Activated T-cell treated with anti-CD3 and anti-CD28 coated beads, Interleukin-2, amount 50 U/mL, for 24 hours (primary cell): ENCODE results near the gene DTHD1.
A peak's percentile ranks its signal among the peaks of the same experiment; 100 is the strongest.

Experiments used
- DNase-seq: peaks from one replicate; pipeline ENCODE4 v3.0.0-alpha.2; 2020
- H3K27ac Mint-ChIP-seq: 2 replicates; pipeline ENCODE4 v1.8.0; 2020; ENCODE audit warnings: mild to moderate bottlenecking, mixed read lengths
- H3K27me3 Mint-ChIP-seq: 2 replicates; pipeline ENCODE4 v1.8.0; 2020; ENCODE audit warnings: mixed read lengths
- H3K36me3 Mint-ChIP-seq: 2 replicates; pipeline ENCODE4 v1.8.0; 2020; ENCODE audit warnings: low read depth, mixed read lengths
- H3K4me1 Mint-ChIP-seq: 2 replicates; pipeline ENCODE4 v1.8.0; 2020; ENCODE audit warnings: low read depth, mixed read lengths
- H3K4me3 Mint-ChIP-seq: 2 replicates; pipeline ENCODE4 v1.8.0; 2020; ENCODE audit warnings: mild to moderate bottlenecking, moderate library complexity, mixed read lengths
- H3K9me3 Mint-ChIP-seq: 2 replicates; pipeline ENCODE4 v1.8.0; 2020; ENCODE audit warnings: mixed read lengths

DTHD1 gene

DNA sequence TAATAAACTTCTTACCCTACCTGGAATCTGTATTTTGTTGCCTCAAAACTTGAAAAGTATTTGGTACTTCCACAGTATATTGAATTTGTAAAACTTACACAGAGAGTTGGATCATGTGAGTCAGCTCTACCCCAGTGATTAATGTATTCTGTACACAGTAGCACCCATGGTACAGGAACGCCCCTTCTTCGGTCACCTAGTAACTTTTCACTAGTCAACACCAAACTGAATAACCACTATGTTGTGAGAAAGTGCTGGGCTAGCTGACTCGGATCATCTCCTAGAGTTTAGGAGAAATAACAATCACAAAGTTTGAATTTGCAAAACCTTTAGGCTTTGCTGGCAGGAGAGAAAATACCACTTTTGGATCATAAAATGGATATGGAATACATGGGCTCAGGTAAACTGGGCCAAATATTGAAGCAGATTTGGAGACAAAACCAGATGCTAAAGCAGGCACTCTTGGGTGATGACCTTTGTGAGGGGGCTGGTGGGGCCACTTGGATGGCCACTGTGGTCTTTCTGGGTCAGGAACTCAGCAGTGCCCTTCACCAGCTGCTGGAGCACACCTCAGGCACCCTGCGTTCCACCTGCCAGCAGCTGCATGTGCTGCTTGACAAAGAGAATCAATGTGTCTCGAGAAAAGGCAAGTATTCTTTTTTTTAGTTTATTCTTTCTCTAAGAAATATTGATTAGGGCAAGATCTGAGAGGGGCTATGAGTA lies at the start of gene DTHD1:
DTHD1 (plus strand) TSS at position 233 of the 723 bp plus-strand sequence; CDS start at position 376, 143 bp downstream.
- Mint-ChIP-seq H3K36me3 (no peaks in the 10 kb centered on the region), H3K4me1 (peaks cover 78% of the 10 kb centered on the region)

DNA sequence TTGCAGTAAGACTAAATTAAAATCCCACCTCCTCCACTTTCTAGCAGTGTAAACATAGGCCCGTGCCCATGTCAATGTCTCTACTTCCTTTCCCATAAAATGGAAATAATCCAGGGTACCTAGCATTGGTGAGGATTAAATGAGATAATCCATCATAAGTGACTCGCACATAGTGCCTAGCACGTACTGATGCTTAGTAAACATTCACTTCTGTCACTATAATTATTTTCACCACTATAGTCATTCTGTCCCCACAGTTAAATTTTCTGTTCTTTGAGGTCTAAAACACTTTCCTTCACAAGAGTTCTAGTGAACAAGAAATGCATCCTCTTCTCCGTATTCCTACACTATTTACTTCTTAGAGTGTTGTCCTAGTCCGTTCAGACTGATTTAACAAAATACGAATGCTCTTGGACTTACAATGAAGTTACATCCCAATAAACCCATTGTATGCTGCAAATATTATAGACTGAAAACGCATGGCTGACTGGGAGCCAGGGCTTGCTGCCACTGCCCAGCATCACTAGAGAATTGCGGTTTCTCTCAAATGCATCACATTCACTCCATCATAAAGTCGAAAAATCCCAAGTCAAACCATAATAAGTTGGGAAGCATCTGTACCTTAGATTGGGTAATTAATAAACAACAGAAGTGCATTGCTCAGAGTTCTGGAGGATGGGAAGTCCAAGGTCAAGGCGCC lies 47.7 kb upstream of the DTHD1 start:
- DNase-seq: no peak
- Mint-ChIP-seq H3K27me3 (no peaks in the 10 kb centered on the region), H3K4me1 (peaks cover 89% of the 10 kb centered on the region), H3K36me3 (peaks cover 73% of the 10 kb centered on the region), H3K4me3 (no peak overlapping the region), H3K27ac (peak overlapping the region; percentile 66), H3K9me3 (peaks cover 23% of the 10 kb centered on the region)

More for the DNA sequence above, at the start of gene DTHD1:
- Mint-ChIP-seq H3K27me3 (no peaks in the 10 kb centered on the region), H3K4me3 (peak within 1 kb of the TSS; percentile 48), H3K9me3 (peaks cover 3% of the 10 kb centered on the region), H3K27ac (peak within 1 kb of the TSS; percentile 78)
- no peak for DNase-seq

DNA sequence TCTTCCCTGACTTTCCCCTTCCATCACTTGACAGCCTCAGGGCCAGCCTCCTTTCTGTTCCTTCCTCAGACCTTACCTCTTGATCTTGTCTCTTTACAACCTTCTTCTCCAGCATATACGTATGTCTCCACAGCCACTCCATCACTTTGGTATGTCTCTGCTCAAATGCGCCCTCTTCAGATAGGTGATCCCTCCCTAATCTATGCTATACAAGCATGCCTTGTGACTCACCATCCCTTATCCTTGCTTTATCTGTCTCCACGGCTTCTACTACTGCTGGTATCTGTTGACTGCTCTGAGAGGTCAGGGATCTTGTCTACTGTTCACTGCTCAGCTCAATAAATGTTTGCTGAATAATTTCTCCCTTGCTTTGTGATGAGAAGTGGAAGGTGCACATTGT lies 46.1 kb upstream of the DTHD1 start:
- Mint-ChIP-seq H3K9me3 (peaks cover 23% of the 10 kb centered on the region), H3K4me3 (no peak overlapping the region), H3K27me3 (no peaks in the 10 kb centered on the region), H3K27ac (peak overlapping the region; percentile 2), H3K4me1 (peaks cover 87% of the 10 kb centered on the region), H3K36me3 (peaks cover 78% of the 10 kb centered on the region)
- DNase-seq: no peak

DNA sequence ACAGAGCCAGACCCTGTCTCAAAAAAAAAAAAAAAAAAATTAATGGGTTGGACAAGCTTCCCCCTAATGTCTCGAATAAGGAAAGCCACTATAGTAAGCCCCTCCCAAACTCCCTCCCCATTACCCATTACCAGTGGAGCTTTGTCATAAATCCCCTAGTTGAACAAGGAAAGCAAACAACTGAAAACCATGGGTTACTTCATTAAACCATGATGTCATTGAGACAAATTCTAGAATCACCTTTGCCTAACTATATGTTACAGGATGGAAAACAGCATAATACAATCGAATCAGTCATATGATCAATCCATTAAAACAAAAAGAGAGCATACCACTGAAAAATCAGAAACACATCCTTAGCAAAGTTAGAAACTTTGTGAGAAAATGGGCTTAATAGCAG lies 45.3 kb upstream of the DTHD1 start:
- H3K27ac Mint-ChIP-seq: no peak overlapping the region

DNA sequence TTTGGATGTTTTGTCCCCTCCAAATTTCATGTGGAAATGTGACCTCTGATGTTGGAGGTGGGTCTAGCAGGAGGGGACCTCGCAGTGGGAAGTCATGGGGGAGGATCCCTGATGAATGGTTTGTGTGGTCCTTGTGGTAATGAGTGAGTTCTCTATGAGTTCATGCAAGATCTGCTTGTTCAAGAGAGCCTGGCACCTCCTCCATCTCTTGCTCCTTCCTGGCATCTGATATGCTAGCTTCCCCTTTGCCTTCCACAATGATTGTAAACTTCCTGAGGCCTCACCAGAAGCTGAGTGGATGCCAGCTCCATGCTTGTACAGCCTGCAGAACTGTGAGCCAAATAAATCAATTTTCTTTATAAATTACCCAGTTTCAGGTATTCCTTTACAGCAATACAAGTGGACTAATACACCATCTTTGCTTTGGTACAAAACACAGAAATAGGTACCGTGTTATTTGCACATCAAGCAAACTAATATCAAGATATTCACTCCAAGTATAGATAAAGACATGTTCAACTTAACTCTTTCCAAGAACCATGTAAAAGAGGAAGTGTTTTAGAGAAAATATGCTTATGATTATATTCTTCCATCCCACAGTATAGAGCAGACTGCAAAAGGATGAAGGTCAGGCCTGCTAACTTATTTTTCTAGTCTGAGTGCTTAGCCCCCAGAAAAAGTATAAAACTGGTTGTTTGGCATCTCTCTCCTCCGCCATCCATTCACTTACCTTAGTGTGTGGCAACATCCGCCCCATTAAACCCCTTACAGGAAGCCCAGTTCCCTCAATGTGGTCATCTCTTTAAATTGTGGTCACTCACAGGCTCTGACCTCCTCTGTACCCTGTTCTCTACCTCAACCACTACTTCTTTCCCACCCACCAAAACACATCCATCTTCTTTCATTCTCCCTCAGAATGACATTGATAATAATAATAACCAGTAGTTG lies 43.8 kb upstream of the DTHD1 start:
- Mint-ChIP-seq H3K27me3 (no peaks in the 10 kb centered on the region), H3K27ac (peak overlapping the region; percentile 28), H3K9me3 (peaks cover 23% of the 10 kb centered on the region), H3K36me3 (peaks cover 84% of the 10 kb centered on the region), H3K4me3 (no peak overlapping the region), H3K4me1 (peaks cover 86% of the 10 kb centered on the region)
- DNase-seq: no peak

More for the DNA sequence above, 45.3 kb upstream of the DTHD1 start:
- no peaks in the 10 kb centered on the region for H3K27me3 Mint-ChIP-seq
- no peak for DNase-seq
- no peak overlapping the region for H3K4me3 Mint-ChIP-seq
- H3K36me3 Mint-ChIP-seq: peaks cover 81% of the 10 kb centered on the region
- H3K9me3 Mint-ChIP-seq: peaks cover 23% of the 10 kb centered on the region
- peaks cover 87% of the 10 kb centered on the region for H3K4me1 Mint-ChIP-seq

DNA sequence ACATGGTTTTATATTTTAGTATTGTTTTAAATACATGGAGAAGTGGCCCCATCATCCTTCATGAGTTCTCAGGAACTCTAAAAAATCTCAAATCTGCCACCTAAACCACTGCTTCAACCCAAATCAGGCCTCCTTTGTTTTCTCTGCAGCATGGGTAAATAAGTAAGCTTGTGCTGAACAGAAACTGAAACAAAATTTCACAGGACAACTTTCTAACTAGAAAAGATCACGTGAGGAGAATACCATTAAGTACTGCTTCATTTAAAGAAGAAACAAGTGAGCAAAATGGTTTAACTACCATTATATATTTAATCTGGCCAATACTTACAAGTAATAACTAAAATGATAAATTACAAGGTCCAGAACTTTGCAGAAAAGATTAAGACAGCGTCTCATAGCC lies 39.6 kb upstream of the DTHD1 start:
- Mint-ChIP-seq H3K27ac (peak overlapping the region; percentile 98), H3K9me3 (peaks cover 10% of the 10 kb centered on the region), H3K36me3 (peaks cover 56% of the 10 kb centered on the region), H3K4me1 (peaks cover 60% of the 10 kb centered on the region), H3K4me3 (peak overlapping the region; percentile 94), H3K27me3 (no peaks in the 10 kb centered on the region)
- no peak for DNase-seq

DNA sequence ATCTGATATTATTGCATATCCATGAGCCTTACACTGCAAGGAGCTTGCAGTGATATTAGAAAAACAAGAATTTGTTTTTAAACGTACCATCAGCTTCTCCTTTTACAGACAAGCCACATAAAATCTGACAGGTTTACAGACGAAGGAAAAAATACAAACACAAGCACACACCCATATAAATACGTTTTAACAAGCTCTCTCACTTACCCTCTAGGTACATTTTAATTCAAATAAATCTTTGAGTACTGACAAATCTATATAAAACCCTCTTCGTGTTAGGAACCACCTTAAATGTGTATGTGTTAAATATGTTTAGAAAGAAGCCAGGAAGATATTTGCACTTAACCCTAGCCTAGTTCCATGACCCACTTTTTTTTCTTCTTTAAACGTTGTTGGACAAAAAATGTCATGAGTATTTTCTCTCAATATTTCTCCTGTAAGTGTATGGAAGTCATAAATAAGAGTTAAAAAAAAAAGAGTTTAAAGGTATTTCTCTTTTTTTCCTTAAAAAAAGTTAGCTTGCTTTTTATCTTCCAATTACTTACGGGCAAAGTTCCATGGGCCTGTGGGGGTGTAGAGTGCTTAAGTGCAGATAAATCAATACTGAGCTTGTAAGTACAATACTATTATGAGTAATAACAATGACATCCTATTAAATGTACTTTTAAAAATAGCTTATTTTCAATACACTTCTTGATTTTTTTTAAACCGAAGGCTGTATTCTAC lies 38.6 kb upstream of the DTHD1 start:
- H3K4me1 Mint-ChIP-seq: peaks cover 52% of the 10 kb centered on the region
- H3K27me3 Mint-ChIP-seq: no peaks in the 10 kb centered on the region
- peak overlapping the region; percentile 94 for H3K4me3 Mint-ChIP-seq
- H3K36me3 Mint-ChIP-seq: peaks cover 46% of the 10 kb centered on the region
- H3K9me3 Mint-ChIP-seq: peaks cover 4% of the 10 kb centered on the region
- DNase-seq: no peak
- H3K27ac Mint-ChIP-seq: peak overlapping the region; percentile 98

DNA sequence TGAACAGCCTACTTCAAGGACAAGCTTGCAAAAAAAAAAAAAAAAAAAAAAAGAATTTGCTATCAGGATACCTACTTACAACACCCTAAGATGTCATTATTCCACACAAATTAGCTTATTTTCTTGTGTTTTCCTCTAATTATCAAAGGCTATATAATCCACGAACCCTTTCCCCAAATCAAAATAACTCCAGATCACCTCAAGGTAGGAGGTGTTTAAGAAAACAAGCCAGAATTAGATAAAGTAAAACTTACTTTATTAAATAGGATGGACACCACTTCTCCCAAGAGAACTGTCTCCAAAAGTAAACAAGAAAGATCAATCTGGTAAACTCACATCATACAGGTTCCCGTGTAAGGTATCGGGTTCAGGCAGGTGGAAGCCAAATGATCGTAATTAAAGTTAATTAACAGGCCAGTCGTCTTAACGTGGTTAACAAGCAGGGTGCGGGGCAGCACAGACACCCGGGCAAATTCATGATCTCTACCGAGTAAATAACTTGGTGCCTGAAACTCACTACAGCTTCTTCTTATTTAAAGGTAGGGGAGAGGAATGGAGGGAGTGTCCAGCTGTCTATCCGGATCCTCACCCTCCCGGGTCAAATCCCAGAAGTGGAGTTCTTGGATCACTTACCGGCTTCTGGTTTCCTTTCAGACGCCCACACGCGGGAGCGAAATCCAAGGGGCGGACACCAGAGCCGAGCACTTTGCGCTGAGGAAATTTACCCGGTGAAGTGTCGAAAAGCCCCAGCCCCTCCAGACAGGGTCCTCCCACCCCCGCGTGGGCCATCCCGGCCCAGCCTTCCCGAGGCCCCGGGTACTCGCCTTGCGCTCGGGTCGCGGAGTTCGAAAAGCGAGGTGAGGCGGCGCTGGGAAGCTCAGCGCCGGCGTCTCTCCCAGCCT lies 37.8 kb upstream of the DTHD1 start:
- H3K27me3 Mint-ChIP-seq: no peaks in the 10 kb centered on the region
- H3K36me3 Mint-ChIP-seq: peaks cover 38% of the 10 kb centered on the region
- H3K4me1 Mint-ChIP-seq: peaks cover 43% of the 10 kb centered on the region
- no peaks in the 10 kb centered on the region for H3K9me3 Mint-ChIP-seq
- peak overlapping the region; percentile 94 for H3K4me3 Mint-ChIP-seq
- peak overlapping the region; percentile 98 for H3K27ac Mint-ChIP-seq
- DNase-seq: peak; percentile 75

DNA sequence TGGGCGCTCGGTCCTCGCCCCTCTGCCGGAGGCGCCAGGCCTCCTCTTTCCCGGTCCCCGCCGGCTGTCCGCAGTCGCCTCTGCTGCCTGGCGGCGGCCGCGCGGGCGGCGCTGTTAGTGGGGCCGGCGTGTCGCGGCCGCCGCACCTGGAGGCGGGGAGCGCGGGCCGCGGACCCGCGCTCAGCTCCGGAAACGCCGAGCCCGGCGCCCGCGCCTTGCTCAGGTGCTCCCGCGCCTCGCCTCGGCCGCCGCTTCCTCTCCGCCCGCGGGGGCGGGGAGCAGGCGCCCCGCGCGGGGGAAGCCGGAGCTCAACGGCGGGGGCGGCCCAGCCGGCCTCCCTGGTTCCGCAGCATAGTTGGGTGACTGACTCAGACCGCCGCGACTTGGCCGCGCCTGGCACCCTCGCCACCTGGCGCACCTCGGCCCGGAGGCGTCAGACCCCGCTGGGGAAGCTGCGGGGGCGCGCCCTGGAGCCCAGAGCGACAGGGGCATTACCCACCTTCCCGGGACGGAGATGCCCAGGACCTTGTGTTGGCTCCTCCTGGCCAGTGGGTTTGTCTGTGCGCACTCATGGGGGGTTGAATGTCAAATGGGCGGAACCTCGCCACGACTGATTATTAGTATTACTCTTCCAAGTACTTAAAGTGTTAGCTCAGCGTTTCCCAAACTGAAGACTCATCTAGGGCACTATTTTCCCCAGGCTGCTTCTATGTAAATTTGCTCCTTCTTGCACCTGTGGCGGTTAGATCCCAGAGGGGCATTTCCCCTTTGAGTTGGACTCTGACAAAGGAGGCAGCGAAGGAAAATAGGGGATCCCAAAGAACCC lies 36.9 kb upstream of the DTHD1 start, which contains the start of gene ARAP2:
ARAP2 (minus strand) TSS at position 258 of the 826 bp plus-strand sequence. CDS start 15,028 bp downstream, outside the sequence.
- Mint-ChIP-seq H3K4me1 (peaks cover 40% of the 10 kb centered on the region), H3K36me3 (peaks cover 29% of the 10 kb centered on the region), H3K27ac (peak within 1 kb of the TSS; percentile 98), H3K9me3 (no peaks in the 10 kb centered on the region), H3K27me3 (no peaks in the 10 kb centered on the region), H3K4me3 (peak within 1 kb of the TSS; percentile 94)
- DNase-seq: peak; percentile 84

DNA sequence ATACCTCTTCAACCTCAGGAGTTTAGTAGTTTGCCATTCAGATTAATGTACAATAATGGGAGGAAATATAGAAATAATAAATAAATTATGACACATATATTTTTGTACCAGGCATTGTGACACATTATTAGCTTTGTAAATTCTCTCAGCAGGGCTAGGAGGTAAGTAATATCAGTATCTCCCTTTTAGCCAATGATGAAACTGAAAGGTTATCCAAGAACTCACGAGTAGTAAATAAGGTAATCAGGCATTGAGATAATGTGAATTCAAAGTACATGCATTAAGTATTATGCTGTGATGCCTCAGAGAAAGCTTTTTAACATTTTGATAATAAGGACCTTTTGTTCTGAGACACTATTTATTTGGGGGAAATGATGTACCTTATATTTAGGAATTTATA lies 31.8 kb upstream of the DTHD1 start:
- no peak overlapping the region for H3K27ac Mint-ChIP-seq
- no peaks in the 10 kb centered on the region for H3K27me3 Mint-ChIP-seq
- no peaks in the 10 kb centered on the region for H3K36me3 Mint-ChIP-seq
- no peak overlapping the region for H3K4me3 Mint-ChIP-seq
- peaks cover 44% of the 10 kb centered on the region for H3K4me1 Mint-ChIP-seq
- DNase-seq: no peak
- H3K9me3 Mint-ChIP-seq: no peaks in the 10 kb centered on the region

DNA sequence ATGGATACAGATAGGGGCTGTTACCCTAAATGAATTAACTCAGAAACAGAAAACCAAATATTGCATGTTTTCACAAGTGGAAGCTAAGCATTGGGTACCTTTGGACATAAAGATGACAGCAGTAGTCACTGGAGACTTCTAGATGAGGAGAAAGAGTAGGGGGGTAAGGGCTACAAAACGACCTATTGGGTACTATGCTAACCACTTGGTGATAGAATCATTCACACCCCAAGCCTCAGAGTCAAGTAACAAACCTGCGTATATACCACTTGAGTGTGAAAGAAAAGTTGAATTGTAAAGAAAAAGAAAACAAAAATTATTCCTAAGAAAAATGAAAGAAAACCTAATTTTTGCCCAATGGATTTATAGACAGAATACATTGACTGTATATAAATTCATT lies 29.4 kb upstream of the DTHD1 start:
- no peak overlapping the region for H3K4me3 Mint-ChIP-seq
- H3K4me1 Mint-ChIP-seq: peaks cover 55% of the 10 kb centered on the region
- no peak overlapping the region for H3K27ac Mint-ChIP-seq
- no peaks in the 10 kb centered on the region for H3K27me3 Mint-ChIP-seq
- no peaks in the 10 kb centered on the region for H3K9me3 Mint-ChIP-seq
- H3K36me3 Mint-ChIP-seq: no peaks in the 10 kb centered on the region
- DNase-seq: no peak

DNA sequence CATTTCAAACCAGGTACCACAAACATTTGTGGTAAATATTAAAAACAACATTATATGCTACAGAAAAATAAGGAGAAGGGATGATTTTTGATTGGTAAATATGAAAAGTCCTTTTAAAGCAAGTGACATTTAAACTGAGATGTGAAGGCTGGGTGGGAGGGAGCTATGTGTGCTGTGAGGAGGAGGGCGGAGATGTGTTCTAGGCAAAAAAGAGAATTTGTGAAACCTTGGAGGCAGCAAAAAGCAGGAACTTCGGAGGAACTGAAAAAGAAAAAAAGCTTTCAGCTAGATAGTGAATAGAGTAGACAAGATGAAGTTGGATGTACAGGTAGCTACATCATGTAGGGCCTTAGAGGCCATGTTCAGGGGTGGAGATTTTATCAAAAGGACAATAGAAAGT lies 27.0 kb upstream of the DTHD1 start:
- DNase-seq: no peak
- Mint-ChIP-seq H3K4me1 (peaks cover 51% of the 10 kb centered on the region), H3K27ac (no peak overlapping the region), H3K36me3 (no peaks in the 10 kb centered on the region), H3K9me3 (no peaks in the 10 kb centered on the region), H3K4me3 (no peak overlapping the region), H3K27me3 (no peaks in the 10 kb centered on the region)
